Liver (tissue), 9 donors: ENCODE measurements around the gene LRRC74B. TPM values are rescaled to one million over a fixed set of nuclear protein-coding genes. Genes with fewer than 3 reads are reported as not detected.

ENCODE experiments used
- DNase-seq: peaks from one replicate; pipeline ENCODE4 v3.0.0-alpha.2; 2017; ENCODE audit warnings: low spot score
- H3K27ac ChIP-seq, 2 donors: one replicate each; pipeline ENCODE4 v1.7.0; 2013; ENCODE audit warnings: inconsistent platforms in 2 of 2, low read length in 2 of 2, control low read depth in 1 of 2, low read depth in 1 of 2, mild to moderate bottlenecking in 1 of 2
- H3K27me3 ChIP-seq, 4 donors: one replicate each; pipeline versions ENCODE4 v1.6.1 to v1.7.0; 2013; ENCODE audit warnings: low read length in 3 of 4, inconsistent platforms in 1 of 4, mild to moderate bottlenecking in 1 of 4, moderate library complexity in 1 of 4; ENCODE audit not compliant: control insufficient read depth in 4 of 4, insufficient read depth in 4 of 4
- H3K36me3 ChIP-seq, 4 donors: one replicate each; pipeline versions ENCODE4 v1.6.1 to v1.7.0; 2013; ENCODE audit warnings: low read length in 3 of 4, mild to moderate bottlenecking in 3 of 4, low read depth in 1 of 4, moderate library complexity in 1 of 4; ENCODE audit not compliant: control insufficient read depth in 4 of 4, insufficient read depth in 3 of 4
- H3K4me1 ChIP-seq, 4 donors: one replicate each; pipeline versions ENCODE4 v1.6.1 to v1.7.0; 2013; ENCODE audit warnings: low read length in 3 of 4, mild to moderate bottlenecking in 3 of 4, moderate library complexity in 1 of 4; ENCODE audit not compliant: control insufficient read depth in 4 of 4, insufficient read depth in 4 of 4
- H3K4me3 ChIP-seq, 3 donors: one replicate each; pipeline versions ENCODE4 v1.6.1 to v1.7.0; 2013; ENCODE audit warnings: low read length in 3 of 3, control low read depth in 1 of 3, low read depth in 1 of 3, mild to moderate bottlenecking in 1 of 3
- H3K9ac ChIP-seq, 2 donors: one replicate each; pipeline ENCODE4 v1.7.0; 2013; ENCODE audit warnings: low read length in 2 of 2, mild to moderate bottlenecking in 2 of 2, moderate library complexity in 2 of 2, control low read depth in 1 of 2, low read depth in 1 of 2
- H3K9me3 ChIP-seq, 4 donors: one replicate each; pipeline versions ENCODE4 v1.6.1 to v1.7.0; 2013; ENCODE audit warnings: low read length in 3 of 4; ENCODE audit not compliant: control insufficient read depth in 4 of 4
- CTCF ChIP-seq: fragments of 150-350 bp; IDR thresholded peaks from 2 replicates; pipeline ENCODE4 v1.5.1; 2017; ENCODE audit warnings: improper control_type of control experiment, low read depth, low read length; ENCODE audit not compliant: missing input control
- EGR1 ChIP-seq, 2 donors: IDR thresholded peaks; 2 replicates each; pipeline ENCODE4 v1.6.1; 2016 to 2018; ENCODE audit warnings: antibody characterized with exemption in 2 of 2, low read depth in 2 of 2
- FOXA1 ChIP-seq: IDR thresholded peaks from 2 replicates; pipeline ENCODE4 v1.6.1; 2016; ENCODE audit warnings: antibody characterized with exemption
- FOXA2 ChIP-seq: IDR thresholded peaks from 2 replicates; pipeline ENCODE4 v1.6.1; 2016; ENCODE audit warnings: antibody characterized with exemption
- GABPA ChIP-seq, 2 donors: IDR thresholded peaks in 1 of 2; conservative IDR thresholded peaks in 1 of 2; 2 replicates each; pipeline ENCODE4 v1.6.1; 2016; ENCODE audit warnings: antibody characterized with exemption in 2 of 2, mild to moderate bottlenecking in 1 of 2, moderate library complexity in 1 of 2
- HNF4A ChIP-seq, 2 donors: conservative IDR thresholded peaks; 2 replicates each; pipeline ENCODE4 v1.6.1; 2016; ENCODE audit warnings: antibody characterized with exemption in 2 of 2, mild to moderate bottlenecking in 2 of 2
- HNF4G ChIP-seq: IDR thresholded peaks from 2 replicates; pipeline ENCODE4 v1.6.1; 2016; ENCODE audit warnings: antibody characterized with exemption
- JUND ChIP-seq, 2 donors: IDR thresholded peaks; 2 replicates each; pipeline ENCODE4 v1.6.1; 2016; ENCODE audit warnings: antibody characterized with exemption in 2 of 2
- NR2F2 ChIP-seq: IDR thresholded peaks from 2 replicates; pipeline ENCODE4 v1.6.1; 2016; ENCODE audit warnings: antibody characterized with exemption
- RAD21 ChIP-seq, 2 donors: IDR thresholded peaks; 2 replicates each; pipeline ENCODE4 v1.6.1; 2016; ENCODE audit warnings: antibody characterized with exemption in 2 of 2, mild to moderate bottlenecking in 2 of 2
- RXRA ChIP-seq, 2 donors: IDR thresholded peaks; 2 replicates each; pipeline ENCODE4 v1.6.1; 2017 to 2018; ENCODE audit warnings: antibody characterized with exemption in 2 of 2, mild to moderate bottlenecking in 1 of 2
- SP1 ChIP-seq: IDR thresholded peaks from 2 replicates; pipeline ENCODE4 v1.6.1; 2018; ENCODE audit warnings: antibody characterized with exemption, mild to moderate bottlenecking
- TAF1 ChIP-seq: conservative IDR thresholded peaks from 2 replicates; pipeline ENCODE4 v1.6.1; 2016; ENCODE audit warnings: antibody characterized with exemption, mild to moderate bottlenecking
- YY1 ChIP-seq: IDR thresholded peaks from 2 replicates; pipeline ENCODE4 v1.6.1; 2016; ENCODE audit warnings: antibody characterized with exemption, mild to moderate bottlenecking
- polyA plus RNA-seq, 2 donors: library from polyadenylated mRNA; stranded (reverse) in 1 of 2; unstranded in 1 of 2; fragments of 200-250 nt in 1 of 2; fragments of >200 nt in 1 of 2; fragmentation: Nextera tagmentation in 1 of 2; extraction: Ambion mirVana in 1 of 2; gene quantifications; one replicate each; pipeline versions ENCODE4 v1.2.1 to v1.2.3, GENCODE V29; 2013 to 2015
- total RNA-seq, 2 donors: library from RNA; depleted of rRNA; stranded (reverse); fragments of >200 nt; gene quantifications; one replicate each; pipeline ENCODE4 v1.2.3, GENCODE V29; 2014
- TF ChIP-seq, protein P1 (sequence below): IDR thresholded peaks from 2 replicates; pipeline ENCODE4 v1.6.1; 2016; ENCODE audit warnings: antibody characterized with exemption, mild to moderate bottlenecking
- TF ChIP-seq, protein P2 (sequence below): IDR thresholded peaks from 2 replicates; pipeline ENCODE4 v1.6.1; 2016; ENCODE audit warnings: antibody characterized with exemption
- TF ChIP-seq, protein P3 (sequence below): IDR thresholded peaks from 2 replicates; pipeline ENCODE4 v1.6.1; 2016; ENCODE audit warnings: antibody characterized with exemption
- TF ChIP-seq, protein P4 (sequence below): IDR thresholded peaks from 2 replicates; pipeline ENCODE4 v1.6.1; 2016; ENCODE audit warnings: antibody characterized with exemption
- donor health status: healthy.
- donor health status: healthy.
- donor health status: healthy.
- donor health status: healthy.
- donor health status: healthy.

The LRRC74B gene
- total and polyA plus RNA-seq, 4 donors = not detected

DNA sequence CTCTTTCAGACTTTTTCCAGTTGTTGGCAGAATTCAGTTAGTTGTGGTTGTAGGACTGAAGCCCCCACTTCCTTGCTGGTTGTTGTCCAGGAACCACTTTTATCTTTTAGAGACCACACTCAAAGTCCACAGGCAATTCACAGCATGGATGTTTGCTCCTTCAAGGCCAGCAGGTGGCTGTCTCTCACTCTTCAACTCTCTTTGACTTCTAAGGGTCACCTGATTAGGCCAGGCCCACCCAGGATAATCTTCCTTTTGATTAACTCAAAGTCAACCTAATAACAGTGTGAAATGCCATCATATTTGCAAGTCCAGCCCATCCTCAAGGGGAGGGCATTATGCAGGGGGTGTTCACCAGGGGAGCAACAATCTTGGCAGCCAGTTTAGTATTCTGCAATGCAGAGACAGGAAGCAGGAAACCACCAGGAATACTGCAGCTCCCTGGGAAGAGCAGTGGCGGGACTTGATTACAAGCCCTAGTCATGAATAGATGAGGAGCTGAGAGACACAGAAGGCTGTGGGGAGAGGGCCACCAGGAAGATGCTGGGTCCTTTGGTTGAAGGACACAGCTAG, 52.4 kb downstream of the LRRC74B start (continued):
- TF ChIP-seq, protein P1, sequence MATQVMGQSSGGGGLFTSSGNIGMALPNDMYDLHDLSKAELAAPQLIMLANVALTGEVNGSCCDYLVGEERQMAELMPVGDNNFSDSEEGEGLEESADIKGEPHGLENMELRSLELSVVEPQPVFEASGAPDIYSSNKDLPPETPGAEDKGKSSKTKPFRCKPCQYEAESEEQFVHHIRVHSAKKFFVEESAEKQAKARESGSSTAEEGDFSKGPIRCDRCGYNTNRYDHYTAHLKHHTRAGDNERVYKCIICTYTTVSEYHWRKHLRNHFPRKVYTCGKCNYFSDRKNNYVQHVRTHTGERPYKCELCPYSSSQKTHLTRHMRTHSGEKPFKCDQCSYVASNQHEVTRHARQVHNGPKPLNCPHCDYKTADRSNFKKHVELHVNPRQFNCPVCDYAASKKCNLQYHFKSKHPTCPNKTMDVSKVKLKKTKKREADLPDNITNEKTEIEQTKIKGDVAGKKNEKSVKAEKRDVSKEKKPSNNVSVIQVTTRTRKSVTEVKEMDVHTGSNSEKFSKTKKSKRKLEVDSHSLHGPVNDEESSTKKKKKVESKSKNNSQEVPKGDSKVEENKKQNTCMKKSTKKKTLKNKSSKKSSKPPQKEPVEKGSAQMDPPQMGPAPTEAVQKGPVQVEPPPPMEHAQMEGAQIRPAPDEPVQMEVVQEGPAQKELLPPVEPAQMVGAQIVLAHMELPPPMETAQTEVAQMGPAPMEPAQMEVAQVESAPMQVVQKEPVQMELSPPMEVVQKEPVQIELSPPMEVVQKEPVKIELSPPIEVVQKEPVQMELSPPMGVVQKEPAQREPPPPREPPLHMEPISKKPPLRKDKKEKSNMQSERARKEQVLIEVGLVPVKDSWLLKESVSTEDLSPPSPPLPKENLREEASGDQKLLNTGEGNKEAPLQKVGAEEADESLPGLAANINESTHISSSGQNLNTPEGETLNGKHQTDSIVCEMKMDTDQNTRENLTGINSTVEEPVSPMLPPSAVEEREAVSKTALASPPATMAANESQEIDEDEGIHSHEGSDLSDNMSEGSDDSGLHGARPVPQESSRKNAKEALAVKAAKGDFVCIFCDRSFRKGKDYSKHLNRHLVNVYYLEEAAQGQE = no peak
- TF ChIP-seq HNF4G (no peak), NR2F2 (no peak)

- H3K9ac ChIP-seq = no peak overlapping the region
- H3K4me1 ChIP-seq = peaks cover 0 to 3% (median 1%) of the 10 kb centered on the region in 4 donors
- no peaks in the 10 kb centered on the region for H3K27me3 ChIP-seq
- no peak for DNase-seq
- H3K9me3 ChIP-seq = no peaks in the 10 kb centered on the region
- no peaks in the 10 kb centered on the region for H3K36me3 ChIP-seq
- no peak overlapping the region for H3K4me3 ChIP-seq
- H3K27ac ChIP-seq = no peak overlapping the region
- no peak for TF ChIP-seq NR2F2
- TF ChIP-seq GABPA (IDR thresholded peaks at IDR 0.05 in 1 of 2, conservative IDR thresholded peaks at IDR 0.05 in 1 of 2) = no peak
- TF ChIP-seq CTCF = no peak
- TF ChIP-seq, protein P2, sequence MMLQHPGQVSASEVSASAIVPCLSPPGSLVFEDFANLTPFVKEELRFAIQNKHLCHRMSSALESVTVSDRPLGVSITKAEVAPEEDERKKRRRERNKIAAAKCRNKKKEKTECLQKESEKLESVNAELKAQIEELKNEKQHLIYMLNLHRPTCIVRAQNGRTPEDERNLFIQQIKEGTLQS = no peak
- no peak for TF ChIP-seq YY1
- TF ChIP-seq, protein P3, sequence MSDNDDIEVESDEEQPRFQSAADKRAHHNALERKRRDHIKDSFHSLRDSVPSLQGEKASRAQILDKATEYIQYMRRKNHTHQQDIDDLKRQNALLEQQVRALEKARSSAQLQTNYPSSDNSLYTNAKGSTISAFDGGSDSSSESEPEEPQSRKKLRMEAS = no peak
- no peak for TF ChIP-seq HNF4A (conservative IDR thresholded peaks at IDR 0.05)
- TF ChIP-seq, protein P1 = no peak
- no peak for TF ChIP-seq RAD21 (IDR thresholded peaks at IDR 0.05)
- no peak for TF ChIP-seq JUND (IDR thresholded peaks at IDR 0.05)
- no peak for TF ChIP-seq RXRA (IDR thresholded peaks at IDR 0.05)
- TF ChIP-seq, protein P4, sequence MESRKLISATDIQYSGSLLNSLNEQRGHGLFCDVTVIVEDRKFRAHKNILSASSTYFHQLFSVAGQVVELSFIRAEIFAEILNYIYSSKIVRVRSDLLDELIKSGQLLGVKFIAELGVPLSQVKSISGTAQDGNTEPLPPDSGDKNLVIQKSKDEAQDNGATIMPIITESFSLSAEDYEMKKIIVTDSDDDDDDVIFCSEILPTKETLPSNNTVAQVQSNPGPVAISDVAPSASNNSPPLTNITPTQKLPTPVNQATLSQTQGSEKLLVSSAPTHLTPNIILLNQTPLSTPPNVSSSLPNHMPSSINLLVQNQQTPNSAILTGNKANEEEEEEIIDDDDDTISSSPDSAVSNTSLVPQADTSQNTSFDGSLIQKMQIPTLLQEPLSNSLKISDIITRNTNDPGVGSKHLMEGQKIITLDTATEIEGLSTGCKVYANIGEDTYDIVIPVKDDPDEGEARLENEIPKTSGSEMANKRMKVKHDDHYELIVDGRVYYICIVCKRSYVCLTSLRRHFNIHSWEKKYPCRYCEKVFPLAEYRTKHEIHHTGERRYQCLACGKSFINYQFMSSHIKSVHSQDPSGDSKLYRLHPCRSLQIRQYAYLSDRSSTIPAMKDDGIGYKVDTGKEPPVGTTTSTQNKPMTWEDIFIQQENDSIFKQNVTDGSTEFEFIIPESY = no peak
- no peak for TF ChIP-seq SP1
- no peak for TF ChIP-seq FOXA1
- TF ChIP-seq EGR1 (IDR thresholded peaks at IDR 0.05; ENCODE audit: low read depth in 2 of 2) = no peak
- no peak for TF ChIP-seq TAF1
- TF ChIP-seq HNF4G = no peak
- no peak for TF ChIP-seq FOXA2
Observed at GRCh38 chr22:21099578-21099977, 53.8 kb downstream of the LRRC74B start.
